Tibial artery (tissue), 4 donors: Measurements from ENCODE around the gene TLR5.
"Not testable (repeated sequence)": the region's sequence is repeated elsewhere in the genome, so short reads cannot be mapped to it uniquely, and the experiment has no call there.

Experiments
- DNase-seq, 2 donors: peaks; one replicate each; pipeline ENCODE4 v3.0.0-alpha.2; 2019
- H3K27ac ChIP-seq, 2 donors: fragments of 200-600 bp; sonication (generic) in 1 of 2; 1 replicate in 1 of 2; 2 replicates in 1 of 2; pipeline ENCODE4 v1.5.1; 2018 to 2019; ENCODE audit warnings: mild to moderate bottlenecking in 1 of 2
- H3K27me3 ChIP-seq, 2 donors: fragments of 200-600 bp; sonication (generic) in 1 of 2; one replicate each; pipeline versions ENCODE4 v1.5.1 to v1.6.0; 2016 to 2019
- H3K36me3 ChIP-seq, 3 donors: fragments of 200-600 bp; sonication (generic) in 2 of 3; one replicate each; pipeline ENCODE4 v1.5.1; 2016 to 2019; ENCODE audit warnings: mild to moderate bottlenecking in 2 of 3
- H3K4me1 ChIP-seq, 4 donors: fragments of 200-600 bp; sonication (generic) in 2 of 4; 1 replicate in 3 of 4; 2 replicates in 1 of 4; pipeline ENCODE4 v1.5.1; 2016 to 2019
- H3K4me3 ChIP-seq, 2 donors: fragments of 200-600 bp; sonication (generic) in 1 of 2; 1 replicate in 1 of 2; 2 replicates in 1 of 2; pipeline ENCODE4 v1.5.1; 2018 to 2019; ENCODE audit warnings: mild to moderate bottlenecking in 2 of 2
- H3K9me3 ChIP-seq, 3 donors: fragments of 200-600 bp; sonication (generic) in 1 of 3; one replicate each; pipeline ENCODE4 v1.5.1; 2016 to 2019
- CTCF ChIP-seq, 2 experiments: fragments of 200-600 bp in 1 of 2; fragments of 450-650 bp in 1 of 2; IDR thresholded peaks; one replicate each; pipeline ENCODE4 v1.5.1; 2017 to 2019; ENCODE audit warnings: antibody characterized with exemption in 2 of 2, mild to moderate bottlenecking in 1 of 2, moderate library complexity in 1 of 2
- intact Hi-C: fragments of 100-400 bp; cut with DNase I; formaldehyde crosslinking; loops from one replicate; pipeline ENCODE4 v1.15.0; 2023; ENCODE audit warnings: low total_unique reads

Gene TLR5

GRCh38 chr1:223176437-223176836 lies 33.4 kb upstream of the TLR5 start:
- no peak for DNase-seq
- no peaks in the 10 kb centered on the region for H3K27me3 ChIP-seq
- H3K36me3 ChIP-seq: no peaks in the 10 kb centered on the region
- no peaks in the 10 kb centered on the region for H3K9me3 ChIP-seq
- H3K27ac ChIP-seq: no peak overlapping the region
- H3K4me1 ChIP-seq: peaks cover 0 to 9% (median 3%) of the 10 kb centered on the region in 4 donors
- no peak overlapping the region for H3K4me3 ChIP-seq
- no peak for TF ChIP-seq CTCF (IDR thresholded peaks at IDR 0.05)
- intact Hi-C loops: no loop called here

DNA sequence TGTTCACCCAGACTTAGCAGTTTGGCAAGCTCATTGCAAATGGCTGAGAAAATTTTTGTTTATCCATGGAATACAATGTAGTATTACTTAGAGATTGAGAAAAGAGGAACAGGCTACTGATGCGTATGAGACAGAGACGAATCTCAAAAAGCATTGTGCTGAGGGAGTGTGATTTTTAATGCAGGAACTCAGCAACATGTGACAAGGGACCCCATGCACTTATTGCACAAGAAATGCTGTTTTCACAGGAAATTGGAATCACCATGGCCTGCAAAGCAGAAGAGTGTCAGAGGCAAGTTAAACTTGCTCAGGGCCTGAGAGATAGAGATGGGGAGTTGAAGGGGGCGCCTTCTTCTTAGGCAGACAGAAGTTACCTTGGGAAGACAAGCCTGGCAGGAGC lies 32.6 kb upstream of the TLR5 start:
- Histone ChIP-seq H3K4me3 (no peak overlapping the region), H3K27me3 (no peaks in the 10 kb centered on the region), H3K4me1 (peaks cover 0 to 9% (median 3%) of the 10 kb centered on the region in 4 donors), H3K27ac (no peak overlapping the region), H3K9me3 (no peaks in the 10 kb centered on the region), H3K36me3 (no peaks in the 10 kb centered on the region)
- peak in 1 of 2 donors; percentile 55 for DNase-seq
- intact Hi-C loops: no loop called here
- no peak for TF ChIP-seq CTCF (IDR thresholded peaks at IDR 0.05)

GRCh38 chr1:223175032-223175431 lies 32.0 kb upstream of the TLR5 start:
- intact Hi-C loops: no loop called here
- no peak for TF ChIP-seq CTCF (IDR thresholded peaks at IDR 0.05)
- no peaks in the 10 kb centered on the region for H3K36me3 ChIP-seq
- H3K27ac ChIP-seq: no peak overlapping the region
- H3K27me3 ChIP-seq: no peaks in the 10 kb centered on the region
- DNase-seq: no peak
- H3K9me3 ChIP-seq: no peaks in the 10 kb centered on the region
- H3K4me3 ChIP-seq: no peak overlapping the region
- peaks cover 0 to 9% (median 3%) of the 10 kb centered on the region in 4 donors for H3K4me1 ChIP-seq

GRCh38 chr1:223169458-223169857 lies 26.4 kb upstream of the TLR5 start:
- intact Hi-C loops, H3K36me3 ChIP-seq, DNase-seq, H3K27me3 ChIP-seq, H3K4me1 ChIP-seq, H3K4me3 ChIP-seq, H3K27ac ChIP-seq, H3K9me3 ChIP-seq: not testable (repeated sequence)

DNA sequence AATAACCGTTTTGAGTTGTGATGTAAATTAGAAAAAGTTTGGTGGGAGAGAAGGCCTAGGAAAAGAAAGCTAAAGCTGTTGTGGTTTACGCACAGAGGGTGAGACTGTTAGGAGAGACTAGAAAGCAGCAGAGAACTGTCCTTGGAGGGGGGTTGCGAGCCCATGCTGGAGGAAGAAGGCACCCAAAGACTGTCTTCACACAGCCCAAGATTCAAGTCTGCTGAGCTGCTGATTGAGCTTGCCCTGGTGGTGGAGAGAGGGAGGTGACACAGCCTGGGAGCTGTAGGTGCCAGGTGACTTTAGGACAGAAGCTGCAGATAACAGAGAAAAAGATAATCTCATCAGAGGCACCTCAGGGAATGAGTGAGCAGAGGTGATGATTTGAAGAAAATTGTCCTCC lies 18.3 kb upstream of the TLR5 start:
- no peak overlapping the region for H3K27ac ChIP-seq
- no peak overlapping the region for H3K4me3 ChIP-seq
- no peaks in the 10 kb centered on the region for H3K36me3 ChIP-seq
- TF ChIP-seq CTCF (IDR thresholded peaks at IDR 0.05): no peak
- H3K27me3 ChIP-seq: no peaks in the 10 kb centered on the region
- intact Hi-C loops: no loop called here
- DNase-seq: no peak
- H3K4me1 ChIP-seq: no peaks in the 10 kb centered on the region
- no peaks in the 10 kb centered on the region for H3K9me3 ChIP-seq

DNA sequence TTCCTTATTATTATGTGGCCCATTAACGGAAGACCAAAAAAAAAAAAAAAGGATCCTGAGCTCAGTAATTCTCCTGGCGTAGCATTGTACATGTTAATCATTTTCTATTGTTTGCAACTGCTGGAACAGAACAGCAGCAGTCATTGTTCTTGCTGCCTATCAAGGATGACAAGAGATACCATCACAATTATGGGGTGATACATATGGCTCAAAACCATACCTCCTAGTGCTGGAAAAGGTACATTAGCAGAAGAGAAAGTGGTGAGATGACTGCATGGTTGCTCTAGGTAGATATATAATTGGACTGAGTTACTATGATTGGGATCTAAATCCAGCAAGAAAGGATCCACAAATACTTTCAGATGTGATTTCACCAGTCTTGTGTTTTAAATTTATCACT lies 13.3 kb upstream of the TLR5 start:
- no peaks in the 10 kb centered on the region for H3K27me3 ChIP-seq
- H3K36me3 ChIP-seq: no peaks in the 10 kb centered on the region
- no peaks in the 10 kb centered on the region for H3K9me3 ChIP-seq
- intact Hi-C loops: no loop called here
- no peak overlapping the region for H3K4me3 ChIP-seq
- no peaks in the 10 kb centered on the region for H3K4me1 ChIP-seq
- DNase-seq: no peak
- no peak overlapping the region for H3K27ac ChIP-seq
- no peak for TF ChIP-seq CTCF (IDR thresholded peaks at IDR 0.05)
